Measurements from ENCODE around the gene SHC3. TPM values are rescaled to one million over a fixed set of nuclear protein-coding genes. Genes with fewer than 3 reads are reported as not detected.

The SHC3 gene
- total RNA-seq, 1 experiment from 2014 or later: 0.27 TPM

GRCh38 chr9:89049646-89050045 lies 129.0 kb downstream of the SHC3 start (continued):
- no peak for TF ChIP-seq REST (IDR thresholded peaks at IDR 0.05; ENCODE audit: low read depth)
- no peak for TF ChIP-seq ELF1 (IDR thresholded peaks at IDR 0.05; ENCODE audit: borderline replicate concordance, low read depth)
- no peak for TF ChIP-seq CEBPB (IDR thresholded peaks at IDR 0.05; ENCODE audit: low read depth)
- no peak for TF ChIP-seq TCF7L2 (IDR thresholded peaks at IDR 0.05; ENCODE audit: borderline replicate concordance, extremely low read depth, insufficient read depth, insufficient read length)

DNA sequence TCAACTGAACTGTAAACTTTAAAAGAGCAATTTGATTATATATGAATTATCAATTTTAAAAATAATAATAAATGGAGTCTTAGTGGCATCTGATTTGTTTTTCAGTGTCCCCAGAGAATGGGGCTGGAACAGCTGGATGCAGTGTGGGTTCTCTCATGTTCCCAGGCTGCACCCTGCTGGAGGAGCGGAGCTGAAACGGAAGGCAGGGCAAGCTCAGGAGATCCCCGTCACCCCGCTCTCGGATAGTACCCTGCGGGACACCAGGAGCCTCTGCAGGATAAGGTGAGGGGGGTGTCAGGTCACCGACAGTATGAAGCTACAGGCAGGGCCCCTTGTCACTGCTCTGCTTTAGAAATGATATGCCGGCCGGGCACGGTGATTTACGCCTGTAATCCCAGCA lies 130.0 kb downstream of the SHC3 start:
- DNase-seq (ENCODE audit: low read depth, low spot score) (no peak), ATAC-seq (no peak)
- Histone ChIP-seq H4K20me1 (ENCODE audit: insufficient read depth) (no peaks in the 10 kb centered on the region), H3K36me3 (ENCODE audit: control insufficient read depth in 1 of 2, insufficient read depth in 2 of 2, low read length in 2 of 2) (no peaks in the 10 kb centered on the region), H3K27me3 (ENCODE audit: insufficient read depth, low read length) (no peaks in the 10 kb centered on the region), H3K79me2 (ENCODE audit: insufficient read depth, low read length) (no peaks in the 10 kb centered on the region), H3K27ac (ENCODE audit: low read depth, low read length) (no peak overlapping the region), H3K9ac (ENCODE audit: low read length) (no peak overlapping the region), H3K9me3 (ENCODE audit: control insufficient read depth in 1 of 2, insufficient read depth in 1 of 2, low read depth in 1 of 2, low read length in 2 of 2) (no peaks in the 10 kb centered on the region), H2AFZ (ENCODE audit: low read depth, low read length, poor library complexity, severe bottlenecking) (no peak overlapping the region), H3K4me1 (ENCODE audit: control insufficient read depth in 1 of 2, insufficient read depth in 2 of 2, low read length in 2 of 2) (no peaks in the 10 kb centered on the region), H3K4me3 (replicated peaks in 1 of 2; ENCODE audit: low read depth in 1 of 2, low read length in 2 of 2) (no peak overlapping the region), H3K4me2 (ENCODE audit: low read length) (no peak overlapping the region), H3K9me2 (ENCODE audit: insufficient read depth) (no peaks in the 10 kb centered on the region)
- RAD21 ChIA-PET (ENCODE audit: low non-redundant PET in 1 of 2, low total read pairs in 2 of 2, uncharacterized antibody in 2 of 2, unreplicated experiment in 2 of 2): no interaction called here
- no TSS peak for BruUV-seq (replicated peaks)
- CTCF ChIA-PET: no interaction called here
- intact Hi-C loops (cut with micrococcal nuclease): no loop called here
- POLR2A ChIA-PET: no interaction called here
- TF ChIP-seq RAD21 (IDR thresholded peaks at IDR 0.05; ENCODE audit: low read depth): 0 out of 2 replicates have a peak, but pooled peaks have one; percentile 8
- TF ChIP-seq CEBPB (IDR thresholded peaks at IDR 0.05; ENCODE audit: low read depth): no peak

Measured in HCT116 (cell line).